ENCODE data around the gene IFT172.

- TF ChIP-seq CTCF (IDR thresholded peaks at IDR 0.05): no peak
- no peak for TF ChIP-seq EP300 (IDR thresholded peaks at IDR 0.05)
- TF ChIP-seq POLR2A (IDR thresholded peaks at IDR 0.05; ENCODE audit: low read depth): no peak
- no peak for TF ChIP-seq POLR2AphosphoS5 (IDR thresholded peaks at IDR 0.05)
Observed at GRCh38 chr2:27518113-27518781, 28.7 kb upstream of the IFT172 start.

All from esophagus muscularis mucosa (tissue), 4 donors.